ENCODE results near the gene HRH1. TPM values are rescaled to one million over a fixed set of nuclear protein-coding genes. Genes with fewer than 3 reads are reported as not detected.

The HRH1 gene
- polyA plus RNA-seq, 3 donors = 0.08 to 0.24 TPM; not detected in 1

GRCh38 chr3:11120091-11120805 is 34.0 kb upstream of the HRH1 start:
- no peaks in the 10 kb centered on the region for H4K20me1 ChIP-seq (ENCODE audit: insufficient read depth, low read length)
- no peaks in the 10 kb centered on the region for H3K4me1 Mint-ChIP-seq
- no peaks in the 10 kb centered on the region for H3K79me2 ChIP-seq (ENCODE audit: insufficient read depth, low read length)
- 48% methylated on average over 6 of the region's 10 CpGs for WGBS (ENCODE audit: insufficient coverage)
- no peak overlapping the region for H3K4me2 ChIP-seq (replicated peaks; ENCODE audit: extremely low read depth, low read length, poor library complexity, severe bottlenecking)
- peaks cover 0 to 6% of the 10 kb centered on the region in 2 donors for H3K9me3 ChIP-seq (replicated peaks in 1 of 2; ENCODE audit: control insufficient read depth in 1 of 2, insufficient read depth in 1 of 2, low read length in 2 of 2)
- peaks cover 0 to 12% (median 6%) of the 10 kb centered on the region in 7 donors for H3K9me3 Mint-ChIP-seq
- no peak overlapping the region for H3K27ac Mint-ChIP-seq
- DNase-seq = no peak
- no peak overlapping the region for H3K9ac ChIP-seq (ENCODE audit: insufficient read depth, low read length, poor library complexity, severe bottlenecking)
- TF ChIP-seq CTCF (IDR thresholded peaks at IDR 0.05) = no peak
- H3K4me3 ChIP-seq (replicated peaks in 1 of 3; ENCODE audit: low read depth in 2 of 3, low read length in 3 of 3) = no peak overlapping the region
- H3K36me3 Mint-ChIP-seq = no peaks in the 10 kb centered on the region
- no peak overlapping the region for H3K27ac ChIP-seq (ENCODE audit: low read depth in 1 of 2, low read length in 2 of 2)
- intact Hi-C loops (cut with micrococcal nuclease) = no loop called here
- H3K27me3 Mint-ChIP-seq (ENCODE audit: low read depth in 3 of 3) = peaks cover 11 to 13% (median 11%) of the 10 kb centered on the region in 3 donors
- H2AFZ ChIP-seq (ENCODE audit: insufficient read depth, low read depth, low read length, poor library complexity, severe bottlenecking) = no peak overlapping the region
- no peaks in the 10 kb centered on the region for H3K36me3 ChIP-seq (replicated peaks in 1 of 2; ENCODE audit: control insufficient read depth in 1 of 2, insufficient read depth in 2 of 2, low read length in 2 of 2)
- H3K27me3 ChIP-seq (ENCODE audit: control insufficient read depth in 2 of 2, insufficient read depth in 2 of 2, low read length in 2 of 2) = peaks cover 0 to 2% of the 10 kb centered on the region in 2 donors
- H3K4me1 ChIP-seq (ENCODE audit: control insufficient read depth in 1 of 2, insufficient read depth in 2 of 2, low read length in 2 of 2) = no peaks in the 10 kb centered on the region
- no peak overlapping the region for H3K4me3 Mint-ChIP-seq

GRCh38 chr3:11126653-11127052 is 27.6 kb upstream of the HRH1 start:
- no peak overlapping the region for H2AFZ ChIP-seq (ENCODE audit: insufficient read depth, low read depth, low read length, poor library complexity, severe bottlenecking)
- no peak for DNase-seq
- H3K27me3 Mint-ChIP-seq (ENCODE audit: low read depth in 3 of 3) = peaks cover 2 to 15% (median 11%) of the 10 kb centered on the region in 3 donors
- TF ChIP-seq CTCF (IDR thresholded peaks at IDR 0.05) = no peak
- H3K4me1 ChIP-seq (ENCODE audit: control insufficient read depth in 1 of 2, insufficient read depth in 2 of 2, low read length in 2 of 2) = no peaks in the 10 kb centered on the region
- intact Hi-C loops (cut with micrococcal nuclease) = no loop called here
- WGBS (ENCODE audit: insufficient coverage) = 90% methylated on average over 8 of the region's 10 CpGs
- H3K27ac Mint-ChIP-seq = no peak overlapping the region
- no peak overlapping the region for H3K9ac ChIP-seq (ENCODE audit: insufficient read depth, low read length, poor library complexity, severe bottlenecking)
- H3K27ac ChIP-seq (ENCODE audit: low read depth in 1 of 2, low read length in 2 of 2) = no peak overlapping the region
- H4K20me1 ChIP-seq (ENCODE audit: insufficient read depth, low read length) = no peaks in the 10 kb centered on the region
- no peaks in the 10 kb centered on the region for H3K27me3 ChIP-seq (ENCODE audit: control insufficient read depth in 2 of 2, insufficient read depth in 2 of 2, low read length in 2 of 2)
- no peak overlapping the region for H3K4me3 ChIP-seq (replicated peaks in 1 of 3; ENCODE audit: low read depth in 2 of 3, low read length in 3 of 3)
- H3K79me2 ChIP-seq (ENCODE audit: insufficient read depth, low read length) = no peaks in the 10 kb centered on the region
- no peak overlapping the region for H3K4me2 ChIP-seq (replicated peaks; ENCODE audit: extremely low read depth, low read length, poor library complexity, severe bottlenecking)
- H3K36me3 ChIP-seq (replicated peaks in 1 of 2; ENCODE audit: control insufficient read depth in 1 of 2, insufficient read depth in 2 of 2, low read length in 2 of 2) = no peaks in the 10 kb centered on the region
- H3K9me3 Mint-ChIP-seq = peaks cover 0 to 12% (median 6%) of the 10 kb centered on the region in 7 donors
- no peaks in the 10 kb centered on the region for H3K4me1 Mint-ChIP-seq
- no peaks in the 10 kb centered on the region for H3K36me3 Mint-ChIP-seq
- H3K4me3 Mint-ChIP-seq = no peak overlapping the region
- peaks cover 0 to 6% of the 10 kb centered on the region in 2 donors for H3K9me3 ChIP-seq (replicated peaks in 1 of 2; ENCODE audit: control insufficient read depth in 1 of 2, insufficient read depth in 1 of 2, low read length in 2 of 2)

Data from CD14-positive monocyte (primary cell).